K562 (cell line): ENCODE data around the gene ZNF566. TPM values are rescaled to one million over a fixed set of nuclear protein-coding genes. Genes with fewer than 3 reads are reported as not detected.

Source experiments
- BHLHE40 ChIP-seq: IDR thresholded peaks from 2 replicates; pipeline ENCODE4 v1.6.1; 2011; ENCODE audit warnings: low read length, improper control_type of control experiment
- CEBPZ ChIP-seq: fragments of 150-350 bp; IDR thresholded peaks from 2 replicates; pipeline ENCODE4 v1.6.1; 2014; ENCODE audit warnings: low read depth, mild to moderate bottlenecking, low read length, borderline replicate concordance
- DDX20 ChIP-seq: fragments of 450-650 bp; IDR thresholded peaks from 2 replicates; pipeline ENCODE4 v1.6.1; 2016; ENCODE audit warnings: missing genetic modification characterization, low read depth, mild to moderate bottlenecking, missing compliant biosample characterization, moderate library complexity
- ELF4 ChIP-seq: fragments of 450-650 bp; formaldehyde crosslinking; IDR thresholded peaks from 2 replicates; pipeline ENCODE4 v1.4.0; 2022; ENCODE audit warnings: missing genetic modification characterization
- EP300 ChIP-seq: IDR thresholded peaks from 2 replicates; pipeline ENCODE4 v1.6.1; 2012; ENCODE audit warnings: low read length, improper control_type of control experiment
- ETS1 ChIP-seq: conservative IDR thresholded peaks from 2 replicates; pipeline ENCODE4 v1.6.1; 2011; ENCODE audit warnings: low read depth, mild to moderate bottlenecking, low read length; ENCODE audit not compliant: control insufficient read depth
- ETV1 ChIP-seq: fragments of 450-650 bp; conservative IDR thresholded peaks from 2 replicates; pipeline ENCODE4 v1.6.1; 2016; ENCODE audit warnings: missing genetic modification characterization, control low read depth, low read depth, missing compliant biosample characterization
- FOXK2 ChIP-seq, 2 experiments: fragments of 450-650 bp; IDR thresholded peaks in 1 of 2; conservative IDR thresholded peaks in 1 of 2; 2 replicates each; pipeline ENCODE4 v1.6.1; 2016; ENCODE audit warnings: low read depth in 2 of 2, mild to moderate bottlenecking in 1 of 2
- MTA1 ChIP-seq: fragments of 450-650 bp; IDR thresholded peaks from 2 replicates; pipeline ENCODE4 v1.6.1; 2017; ENCODE audit warnings: borderline replicate concordance
- MTA2 ChIP-seq: fragments of 450-650 bp; IDR thresholded peaks from 2 replicates; pipeline ENCODE4 v1.6.1; 2016; ENCODE audit warnings: low read depth
- MYBL2 ChIP-seq, 2 experiments: fragments of 450-650 bp in 1 of 2; sonication (generic) in 1 of 2; formaldehyde crosslinking in 1 of 2; IDR thresholded peaks; 2 replicates each; pipeline versions ENCODE4 v1.6.1 to v1.8.1; 2017 to 2022; ENCODE audit warnings: borderline replicate concordance in 1 of 2, inconsistent platforms in 1 of 2, low read depth in 1 of 2, mild to moderate bottlenecking in 1 of 2, missing genetic modification reagents in 1 of 2, moderate library complexity in 1 of 2
- NR2C1 ChIP-seq, 2 experiments: fragments of 450-650 bp; IDR thresholded peaks; 2 replicates each; pipeline ENCODE4 v1.6.1; 2017; ENCODE audit warnings: mild to moderate bottlenecking in 2 of 2, antibody characterized with exemption in 1 of 2, inconsistent platforms in 1 of 2, missing compliant biosample characterization in 1 of 2, missing genetic modification characterization in 1 of 2
- PHB ChIP-seq: fragments of 250-450 bp; sonication (Bioruptor Pico); IDR thresholded peaks from 2 replicates; pipeline ENCODE4 v1.5.0; 2021
- SAP30 ChIP-seq: fragments of 200-600 bp; sonication (generic); IDR thresholded peaks from 2 replicates; pipeline ENCODE4 v1.6.1; 2012; ENCODE audit warnings: borderline replicate concordance, low read depth, mild to moderate bottlenecking, moderate library complexity, low read length, control low read depth, inconsistent platforms; ENCODE audit not compliant: insufficient read depth, poor library complexity, severe bottlenecking
- SIN3A ChIP-seq, 2 experiments: fragments of 150-350 bp in 1 of 2; IDR thresholded peaks; 2 replicates each; pipeline ENCODE4 v1.6.1; 2011 to 2016; ENCODE audit warnings: borderline replicate concordance in 2 of 2, low read depth in 2 of 2, low read length in 2 of 2, mild to moderate bottlenecking in 2 of 2, moderate library complexity in 2 of 2; ENCODE audit not compliant: control insufficient read depth in 1 of 2
- TARDBP ChIP-seq: fragments of 450-650 bp; IDR thresholded peaks from 2 replicates; pipeline ENCODE4 v1.6.1; 2016
- TEAD1 ChIP-seq, 2 experiments: fragments of 450-650 bp in 1 of 2; sonication (generic) in 1 of 2; formaldehyde crosslinking; IDR thresholded peaks; 2 replicates each; pipeline versions ENCODE4 v1.4.0 to v1.8.0; 2020 to 2022; ENCODE audit warnings: mild to moderate bottlenecking in 2 of 2, missing genetic modification reagents in 1 of 2
- TFAM ChIP-seq: fragments of 250-450 bp; sonication (Bioruptor Pico); conservative IDR thresholded peaks from 2 replicates; pipeline ENCODE4 v1.5.0; 2021; ENCODE audit warnings: mild to moderate bottlenecking, moderate library complexity
- XRCC5 ChIP-seq: fragments of 200-400 bp; formaldehyde crosslinking; IDR thresholded peaks from 2 replicates; pipeline ENCODE4 v1.6.1; 2017; ENCODE audit warnings: low read depth, mild to moderate bottlenecking, low read length
- polyA plus RNA-seq, 8 experiments: library from polyadenylated mRNA; depleted of rRNA in 4 of 8; stranded (reverse) in 5 of 8; unstranded in 3 of 8; fragments of >200 nt; fragmentation: Nextera tagmentation in 2 of 8; fragmentation: Illumina TruSeq in 1 of 8; extraction: Ambion mirVana in 2 of 8; extraction: Trizol in 1 of 8; gene quantifications; 2 replicates each; pipeline versions ENCODE4 v1.2.1 to v1.2.3, GENCODE V29; 2011 to 2014; ENCODE audit warnings: inconsistent platforms in 1 of 8, missing spikeins in 1 of 8
- total RNA-seq, 7 experiments: library from RNA; depleted of rRNA in 6 of 7; stranded (reverse); fragments of >200 nt in 6 of 7; fragmentation: Illumina TruSeq in 2 of 7; extraction: Trizol in 2 of 7; gene quantifications; 2 replicates each; pipeline versions ENCODE4 v1.2.1 to v1.2.3, GENCODE V29; 2011 to 2021; ENCODE audit warnings: low replicate concordance in 1 of 7
- TF ChIP-seq, protein P1 (sequence below): fragments of 450-650 bp; IDR thresholded peaks from 2 replicates; pipeline ENCODE4 v1.6.1; 2018; ENCODE audit not compliant: partially characterized antibody

The ZNF566 gene
- total and polyA plus RNA-seq, 9 of the 15 experiments (the other 6 are each of a cell fraction or from before 2014, with no cell fraction given) = 5.5 to 11.4 (median 9.7) TPM

GRCh38 chr19:36489920-36490415 lies 607 bp upstream of the ZNF566 start (continued):
- TF ChIP-seq, protein P1, sequence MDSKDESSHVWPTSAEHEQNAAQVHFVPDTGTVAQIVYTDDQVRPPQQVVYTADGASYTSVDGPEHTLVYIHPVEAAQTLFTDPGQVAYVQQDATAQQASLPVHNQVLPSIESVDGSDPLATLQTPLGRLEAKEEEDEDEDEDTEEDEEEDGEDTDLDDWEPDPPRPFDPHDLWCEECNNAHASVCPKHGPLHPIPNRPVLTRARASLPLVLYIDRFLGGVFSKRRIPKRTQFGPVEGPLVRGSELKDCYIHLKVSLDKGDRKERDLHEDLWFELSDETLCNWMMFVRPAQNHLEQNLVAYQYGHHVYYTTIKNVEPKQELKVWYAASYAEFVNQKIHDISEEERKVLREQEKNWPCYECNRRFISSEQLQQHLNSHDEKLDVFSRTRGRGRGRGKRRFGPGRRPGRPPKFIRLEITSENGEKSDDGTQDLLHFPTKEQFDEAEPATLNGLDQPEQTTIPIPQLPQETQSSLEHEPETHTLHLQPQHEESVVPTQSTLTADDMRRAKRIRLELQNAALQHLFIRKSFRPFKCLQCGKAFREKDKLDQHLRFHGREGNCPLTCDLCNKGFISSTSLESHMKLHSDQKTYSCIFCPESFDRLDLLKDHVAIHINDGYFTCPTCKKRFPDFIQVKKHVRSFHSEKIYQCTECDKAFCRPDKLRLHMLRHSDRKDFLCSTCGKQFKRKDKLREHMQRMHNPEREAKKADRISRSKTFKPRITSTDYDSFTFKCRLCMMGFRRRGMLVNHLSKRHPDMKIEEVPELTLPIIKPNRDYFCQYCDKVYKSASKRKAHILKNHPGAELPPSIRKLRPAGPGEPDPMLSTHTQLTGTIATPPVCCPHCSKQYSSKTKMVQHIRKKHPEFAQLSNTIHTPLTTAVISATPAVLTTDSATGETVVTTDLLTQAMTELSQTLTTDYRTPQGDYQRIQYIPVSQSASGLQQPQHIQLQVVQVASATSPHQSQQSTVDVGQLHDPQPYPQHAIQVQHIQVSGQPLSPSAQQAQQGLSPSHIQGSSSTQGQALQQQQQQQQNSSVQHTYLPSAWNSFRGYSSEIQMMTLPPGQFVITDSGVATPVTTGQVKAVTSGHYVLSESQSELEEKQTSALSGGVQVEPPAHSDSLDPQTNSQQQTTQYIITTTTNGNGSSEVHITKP = peak; percentile 34
- TF ChIP-seq MTA1 = no peak
- 0 out of 2 replicates have a peak, but pooled peaks have one; percentile 8 for TF ChIP-seq XRCC5
- TF ChIP-seq SIN3A (IDR thresholded peaks at IDR 0.05; ENCODE audit: borderline replicate concordance in 2 of 2, control insufficient read depth in 1 of 2, low read depth in 2 of 2, low read length in 2 of 2) = no peak
- TF ChIP-seq DDX20 = no peak
- TF ChIP-seq MYBL2 (IDR thresholded peaks at IDR 0.05; ENCODE audit: low read depth) = no peak
- TF ChIP-seq MYBL2 (CRISPR knock-in tag; IDR thresholded peaks at IDR 0.05; ENCODE audit: borderline replicate concordance) = no peak
- no peak for TF ChIP-seq ELF4 (CRISPR knock-in tag)
- no peak for TF ChIP-seq TARDBP
- no peak for TF ChIP-seq TFAM
- TF ChIP-seq NR2C1 (IDR thresholded peaks at IDR 0.05) = no peak
- no peak for TF ChIP-seq NR2C1 (tag; IDR thresholded peaks at IDR 0.05)
- no peak for TF ChIP-seq ETS1
- no peak for TF ChIP-seq BHLHE40
- TF ChIP-seq SAP30 = no peak
- TF ChIP-seq CEBPZ = no peak
- TF ChIP-seq EP300 = no peak
- no peak for TF ChIP-seq TEAD1 (CRISPR knock-in tag; IDR thresholded peaks at IDR 0.05)
- no peak for TF ChIP-seq MTA2
- TF ChIP-seq PHB (CRISPR knock-in tag) = no peak
- no peak for TF ChIP-seq FOXK2 (conservative IDR thresholded peaks at IDR 0.05 in 1 of 2, IDR thresholded peaks at IDR 0.05 in 1 of 2; ENCODE audit: low read depth in 2 of 2)
- no peak for TF ChIP-seq ETV1 (tag)
